Dedifferentiated amniotic fluid mesenchymal stem cell (primary cell): ENCODE results near the gene SMYD3.
"Not testable (repeated sequence)": the region's sequence is repeated elsewhere in the genome, so short reads cannot be mapped to it uniquely, and the experiment has no call there.

ENCODE experiments used
- DNase-seq: peaks from one replicate; pipeline ENCODE4 v3.0.0-alpha.2; 2016; ENCODE audit errors: extremely low spot score

Gene SMYD3

DNA sequence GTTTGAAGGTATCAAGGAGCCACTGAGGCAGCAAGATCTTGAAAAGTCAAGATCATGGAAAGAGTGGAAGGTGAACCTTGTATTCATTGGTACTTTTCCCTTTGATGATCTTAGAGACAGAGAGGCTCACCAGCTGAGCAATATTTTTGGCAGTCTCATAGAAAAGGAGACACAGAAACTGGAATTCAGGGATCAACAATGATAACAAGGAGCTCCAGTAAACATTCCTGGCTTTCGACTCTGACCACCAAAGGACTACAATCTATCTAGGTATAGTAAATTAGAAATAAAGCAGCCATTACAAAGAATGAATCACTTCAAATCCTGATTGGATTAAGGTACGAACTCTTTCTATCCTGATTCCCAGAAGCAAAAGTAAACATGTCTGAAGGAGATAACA, 736.9 kb downstream of the SMYD3 start:
- DNase-seq: no peak

DNA sequence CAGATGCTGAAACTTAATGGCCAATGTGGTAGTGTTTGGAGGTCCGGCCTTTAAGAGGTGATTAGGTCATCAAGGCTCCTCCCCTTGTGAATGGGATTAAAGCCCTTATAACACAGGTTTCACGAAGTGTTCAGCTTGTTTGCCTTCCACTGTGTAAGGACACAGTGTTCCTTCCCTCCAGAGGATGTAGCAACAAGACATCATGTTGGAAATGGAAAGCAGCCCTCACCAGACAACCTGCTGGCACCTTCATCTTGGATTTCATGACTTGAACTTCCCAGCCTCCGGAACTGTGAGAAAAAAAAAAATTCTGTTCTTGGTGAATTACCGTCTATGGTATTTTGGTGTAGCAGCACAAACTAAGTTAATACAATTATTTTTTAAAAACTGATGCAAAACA, 738.5 kb downstream of the SMYD3 start:
- no peak for DNase-seq

- no peak for DNase-seq
These were observed 741.7 kb downstream of the SMYD3 start for GRCh38 chr1:245765230-245766000.

- DNase-seq: no peak
These were observed 743.2 kb downstream of the SMYD3 start for GRCh38 chr1:245763873-245764331.

GRCh38 chr1:245762396-245762910, 744.6 kb downstream of the SMYD3 start:
- DNase-seq: no peak

GRCh38 chr1:245760301-245760700, 746.8 kb downstream of the SMYD3 start:
- no peak for DNase-seq

- no peak for DNase-seq
These were observed 752.6 kb downstream of the SMYD3 start for GRCh38 chr1:245754463-245754961.

GRCh38 chr1:245753807-245754206, 753.3 kb downstream of the SMYD3 start:
- no peak for DNase-seq

DNA sequence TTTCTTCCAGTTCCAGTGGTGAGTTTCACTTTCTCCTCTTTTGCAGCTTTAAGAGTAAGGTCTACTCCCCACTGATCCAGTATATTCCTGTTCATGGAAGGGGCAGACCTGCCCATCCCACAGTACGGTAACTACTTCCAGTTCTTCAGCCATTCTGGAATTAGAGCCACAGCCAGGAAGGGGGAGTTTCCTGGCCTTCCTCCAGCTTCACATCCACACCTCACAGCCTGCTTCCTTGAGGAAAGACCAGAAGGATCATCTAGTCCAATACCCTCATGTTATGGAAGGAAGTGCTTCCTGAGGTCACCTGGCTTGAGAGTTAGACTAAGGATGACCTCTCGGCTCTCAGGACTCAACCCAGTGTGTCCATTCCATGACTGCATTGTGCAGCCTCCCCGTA, 754.5 kb downstream of the SMYD3 start:
- no peak for DNase-seq

GRCh38 chr1:245751726-245752470, 755.2 kb downstream of the SMYD3 start:
- no peak for DNase-seq

- DNase-seq: no peak
These were observed 756.0 kb downstream of the SMYD3 start for GRCh38 chr1:245751116-245751515.

GRCh38 chr1:245750261-245750660, 756.8 kb downstream of the SMYD3 start:
- DNase-seq: no peak

DNA sequence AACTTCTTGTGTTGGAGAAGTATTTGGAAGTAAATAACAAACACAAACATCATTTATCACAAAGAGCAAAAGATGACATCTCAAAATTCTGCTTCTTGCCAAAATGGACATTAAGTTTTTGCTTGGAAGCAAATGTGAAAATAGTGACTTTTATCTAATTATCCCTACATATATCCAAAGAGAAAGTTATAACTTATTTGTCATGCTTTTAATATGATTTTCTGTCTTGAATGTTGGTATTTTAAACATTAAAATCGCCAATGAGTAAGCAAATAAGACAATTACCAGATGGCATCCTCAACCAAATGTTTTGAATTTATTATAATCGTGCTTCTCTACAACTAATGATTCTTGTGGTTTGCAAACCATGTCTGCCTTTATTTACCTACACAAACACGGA, 758.0 kb downstream of the SMYD3 start:
- DNase-seq: no peak

DNA sequence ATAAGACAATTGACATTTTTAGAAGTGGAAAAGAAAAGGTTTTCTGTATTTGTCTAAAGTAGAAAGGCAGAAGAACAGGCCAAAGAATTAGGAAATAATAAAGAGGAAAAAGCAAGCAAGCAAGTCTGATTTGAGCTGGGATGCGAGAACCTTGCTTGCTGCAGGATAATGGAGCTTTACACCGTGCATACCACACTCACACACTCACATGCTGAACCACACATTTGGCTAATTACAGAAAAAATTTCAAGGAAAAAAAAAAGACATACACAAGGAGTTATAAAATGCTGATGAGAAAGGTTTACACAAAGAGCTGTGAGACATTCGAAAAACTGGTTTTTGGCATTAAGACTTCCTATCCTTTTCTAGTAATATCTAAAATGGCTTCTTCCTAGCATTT, 758.4 kb downstream of the SMYD3 start:
- no peak for DNase-seq

DNA sequence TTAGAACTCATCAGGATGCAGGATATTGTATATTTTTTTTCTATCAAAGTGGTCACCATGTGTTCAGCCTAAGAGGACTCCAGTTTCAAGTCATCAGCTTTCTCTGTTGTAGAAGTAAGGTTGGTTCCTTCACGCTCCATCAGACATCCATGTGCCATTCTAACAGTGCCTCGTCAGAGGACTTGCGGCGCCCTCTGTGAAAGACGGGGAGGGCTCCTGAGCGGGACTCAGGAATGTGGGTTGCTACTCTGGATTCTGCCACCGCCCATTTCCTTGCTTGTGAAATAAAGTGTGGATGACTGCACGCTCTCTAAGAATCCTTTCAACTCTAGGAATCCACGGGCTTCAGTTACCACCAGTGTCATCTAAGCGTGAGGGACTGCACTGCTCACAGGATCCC, 758.8 kb downstream of the SMYD3 start:
- no peak for DNase-seq

- no peak for DNase-seq
These were observed 764.2 kb downstream of the SMYD3 start for GRCh38 chr1:245742896-245743295.

- not testable (repeated sequence) for DNase-seq
These were observed 766.7 kb downstream of the SMYD3 start for GRCh38 chr1:245740336-245740735.

- DNase-seq: no peak
These were observed 776.3 kb downstream of the SMYD3 start for GRCh38 chr1:245730801-245731200.

GRCh38 chr1:245728035-245728434, 779.0 kb downstream of the SMYD3 start:
- DNase-seq: not testable (repeated sequence)

- DNase-seq: no peak
These were observed 785.6 kb downstream of the SMYD3 start for GRCh38 chr1:245721488-245721887.

DNA sequence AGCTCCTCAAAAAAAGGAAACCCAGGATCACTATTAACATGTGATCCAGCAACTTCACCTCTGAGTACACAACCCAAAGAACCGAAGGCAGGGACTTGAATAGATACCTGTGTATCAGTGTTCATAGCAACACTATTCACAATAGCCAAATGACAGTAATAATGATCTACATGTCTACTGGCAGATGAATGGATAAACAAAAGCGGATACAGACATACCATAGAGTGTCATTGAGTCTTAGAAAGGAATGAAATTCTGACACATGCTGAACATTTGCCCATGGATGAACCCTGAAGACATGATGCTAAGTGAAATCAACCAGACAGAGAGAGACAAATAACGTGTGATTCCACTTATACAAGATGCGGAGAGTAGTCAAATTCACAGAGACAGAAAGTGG, 788.1 kb downstream of the SMYD3 start:
- DNase-seq: no peak

GRCh38 chr1:245718123-245718522, 789.0 kb downstream of the SMYD3 start:
- DNase-seq: no peak

DNA sequence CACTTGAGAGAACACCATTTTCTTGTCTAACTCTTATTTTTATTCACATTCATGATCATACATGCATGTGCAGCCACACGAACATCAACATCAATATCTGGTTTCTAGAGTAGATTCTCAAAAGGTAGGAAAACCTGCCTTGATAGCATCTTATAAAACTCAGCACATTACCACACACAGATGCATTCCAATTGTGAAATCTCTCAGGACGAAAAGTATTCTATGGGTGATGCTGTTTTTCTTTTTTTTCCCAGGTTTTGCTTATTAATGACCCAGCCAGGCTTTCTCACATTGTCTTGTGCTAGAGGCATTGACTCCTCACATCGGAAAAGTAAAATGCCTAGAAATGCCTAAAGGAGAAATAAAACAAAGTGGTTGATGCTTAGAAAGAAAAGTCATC, 789.5 kb downstream of the SMYD3 start:
- no peak for DNase-seq
